Lower leg skin (tissue), 3 donors: ENCODE measurements around the gene TCF21.

Source experiments
- CTCF ChIP-seq, 3 donors: fragments of 450-650 bp; IDR thresholded peaks; one replicate each; pipeline ENCODE4 v1.5.1; 2016; ENCODE audit warnings: antibody characterized with exemption in 3 of 3, mild to moderate bottlenecking in 3 of 3, moderate library complexity in 2 of 3
- POLR2A ChIP-seq, 2 donors: fragments of 450-650 bp; IDR thresholded peaks; one replicate each; pipeline ENCODE4 v1.6.1; 2016 to 2017; ENCODE audit warnings: antibody characterized with exemption in 2 of 2, mild to moderate bottlenecking in 1 of 2, moderate library complexity in 1 of 2

GRCh38 chr6:133841176-133841575 is 47.7 kb upstream of the TCF21 start:
- no peak for TF ChIP-seq CTCF (IDR thresholded peaks at IDR 0.05)
- TF ChIP-seq POLR2A (IDR thresholded peaks at IDR 0.05): no peak
